ENCODE data around the gene ARPP19.
"Not testable (repeated sequence)": the region's sequence is repeated elsewhere in the genome, so short reads cannot be mapped to it uniquely, and the experiment has no call there.

Gene ARPP19

DNA sequence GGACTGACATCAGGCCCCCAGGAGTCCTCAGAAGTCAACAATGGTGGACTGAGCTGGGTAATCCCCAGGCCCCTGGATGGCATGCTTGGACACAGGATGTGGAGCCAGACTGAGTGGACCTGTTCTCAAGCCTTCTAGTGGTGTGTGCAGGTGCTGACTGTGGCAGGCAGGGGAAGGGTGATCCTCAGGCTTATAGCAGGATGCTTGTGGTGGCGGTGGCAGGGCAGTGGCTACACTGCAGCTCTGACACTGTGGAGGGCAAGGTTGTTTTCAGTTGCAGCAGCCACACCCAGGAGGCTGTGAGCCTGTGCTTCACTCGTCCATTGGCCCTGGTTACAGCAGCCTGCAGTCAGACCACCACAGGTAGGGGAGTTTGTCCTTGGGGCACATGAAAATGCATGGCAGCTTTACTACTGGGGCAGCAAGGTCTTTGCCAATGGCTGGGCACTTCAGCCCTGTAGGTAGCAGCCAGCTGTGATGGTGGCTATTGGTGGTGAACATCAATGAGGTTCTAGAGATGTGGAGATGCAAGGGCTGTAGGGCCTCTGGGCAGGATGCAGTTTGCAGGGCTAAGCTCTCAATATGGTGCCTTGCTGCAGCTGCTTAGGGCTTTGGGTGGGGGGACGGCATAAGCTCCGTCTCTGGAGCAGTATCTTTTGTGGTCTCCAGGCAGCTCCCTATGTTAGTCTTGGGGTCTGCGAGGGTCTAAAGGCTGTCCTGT is 22.6 kb downstream of the ARPP19 start:
- DNase-seq, result no peak

DNA sequence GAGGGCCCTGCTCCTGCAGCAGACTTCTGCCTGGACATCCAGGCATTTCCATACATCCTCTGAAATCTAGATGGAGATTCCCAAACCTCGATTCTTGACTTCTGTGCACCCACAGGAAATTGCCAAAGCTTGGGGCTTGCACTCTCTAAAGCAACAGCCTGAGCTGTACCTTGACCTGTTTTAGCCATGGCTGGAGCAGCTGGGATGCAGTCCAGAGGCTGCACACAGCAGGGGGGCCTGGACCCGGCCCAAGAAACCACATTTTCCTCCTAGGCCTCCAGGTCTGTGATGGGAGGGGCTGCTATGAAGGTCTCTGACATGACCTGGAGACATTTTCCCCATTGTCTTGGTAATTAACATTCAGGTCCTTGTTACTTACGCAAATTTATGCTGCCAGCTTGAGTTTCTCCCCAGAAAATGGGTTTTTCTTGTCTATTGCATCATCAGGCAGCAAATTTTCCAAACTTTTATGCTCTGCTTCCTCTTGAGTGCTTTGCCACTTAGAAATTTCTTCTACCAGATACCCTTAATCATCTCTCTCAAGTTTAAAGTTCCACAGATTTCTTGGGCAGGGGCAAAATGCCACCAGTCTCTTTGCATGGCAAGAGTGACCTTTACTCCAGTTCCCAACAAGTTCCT is 28.3 kb downstream of the ARPP19 start:
- DNase-seq, result no peak

GRCh38 chr15:52537459-52537858 is 31.4 kb downstream of the ARPP19 start:
- DNase-seq, result no peak

GRCh38 chr15:52532427-52532826 is 36.4 kb downstream of the ARPP19 start:
- DNase-seq, result no peak

DNA sequence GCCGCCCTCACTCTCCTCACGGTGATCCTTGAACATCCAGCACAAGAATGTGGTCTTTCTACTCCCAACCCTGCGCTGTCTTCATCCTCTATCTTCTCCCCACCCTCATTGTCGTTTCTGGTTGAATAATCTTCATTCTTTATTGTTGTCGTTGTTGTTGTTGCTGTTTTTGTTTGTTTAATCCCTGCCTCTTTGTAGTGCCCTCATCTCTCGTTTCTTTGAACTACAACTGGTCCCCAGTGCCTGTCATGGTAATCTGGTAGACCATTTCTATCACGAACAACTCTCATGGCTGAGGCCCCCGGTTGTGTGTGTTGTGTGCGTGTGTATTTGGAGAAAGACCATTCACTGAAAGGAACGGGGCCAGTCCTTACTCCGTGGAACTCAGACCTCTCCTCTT is 38.9 kb downstream of the ARPP19 start:
- no peak for DNase-seq

GRCh38 chr15:52529341-52529924 is 39.4 kb downstream of the ARPP19 start:
- DNase-seq, result no peak

DNA sequence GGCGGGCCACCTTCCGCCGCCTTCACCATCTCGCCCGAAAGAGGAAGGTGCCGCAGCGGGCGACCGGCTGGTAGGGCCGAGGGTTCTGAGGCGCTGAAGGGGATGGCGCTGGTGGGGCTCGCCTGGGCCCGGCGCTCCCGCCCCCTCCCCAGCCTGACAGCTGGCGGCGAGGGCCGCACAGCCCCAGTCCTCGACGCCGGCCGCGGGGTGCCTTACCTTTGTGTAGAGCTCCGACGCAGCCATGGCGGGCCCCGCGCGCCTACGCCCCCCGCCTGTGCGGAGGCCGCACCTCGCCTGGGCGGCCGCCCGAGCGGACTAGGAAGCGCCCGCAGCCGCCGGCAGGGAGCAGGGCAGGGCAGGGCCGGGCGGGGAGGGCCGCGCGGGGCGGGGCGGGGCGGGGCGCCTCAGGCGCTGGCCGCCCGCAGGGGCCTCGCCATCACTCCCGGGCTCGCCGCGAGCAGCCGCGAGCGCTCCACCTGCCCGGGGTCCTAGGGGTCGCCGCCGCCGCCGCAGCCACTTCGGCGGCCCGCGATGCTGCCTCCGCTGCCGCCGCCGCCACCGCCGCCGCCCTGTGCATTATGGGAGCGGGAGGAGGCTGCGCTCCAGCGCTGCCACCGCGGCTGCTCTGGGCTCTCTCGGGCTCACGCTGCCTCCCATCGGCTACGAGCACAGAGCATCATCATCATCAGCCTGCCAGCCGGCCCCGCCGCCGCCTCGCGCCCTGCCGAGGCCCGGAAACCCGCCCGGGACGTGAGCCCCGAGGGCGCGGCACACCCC is 40.1 kb downstream of the ARPP19 start, which contains the start of gene MYO5A:
Gene MYO5A (minus strand): TSS at position 317 of the 777 bp plus-strand sequence. CDS start 74 bp downstream, at position 243.
- DNase-seq, result peak; percentile 78

GRCh38 chr15:52527911-52528563 is 40.8 kb downstream of the ARPP19 start:
- DNase-seq, result peak; percentile 40

- no peak for DNase-seq
Measured at GRCh38 chr15:52527196-52527910, 41.5 kb downstream of the ARPP19 start.

- no peak for DNase-seq
Measured at GRCh38 chr15:52524223-52525136, 44.4 kb downstream of the ARPP19 start.

DNA sequence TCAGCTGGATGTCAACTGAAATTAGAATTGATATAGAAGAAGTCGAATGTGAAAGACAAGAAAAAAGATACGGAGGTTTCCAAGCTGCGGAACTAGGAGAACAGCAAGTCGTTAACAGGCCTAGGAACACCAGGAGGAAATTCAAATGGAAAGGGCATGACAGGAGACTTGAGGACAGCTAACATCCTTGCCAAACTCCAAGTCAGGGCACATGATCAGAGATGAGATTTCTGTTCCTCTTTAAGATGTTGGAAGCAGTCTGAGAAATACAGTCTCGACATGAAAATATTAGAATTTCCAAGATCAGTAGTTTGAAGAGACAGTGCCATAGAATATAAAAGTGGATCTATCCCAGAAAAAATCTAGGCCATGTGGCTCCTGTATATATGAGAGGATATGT is 45.2 kb downstream of the ARPP19 start:
- DNase-seq, result no peak

GRCh38 chr15:52523192-52523591 is 45.6 kb downstream of the ARPP19 start:
- no peak for DNase-seq

GRCh38 chr15:52521682-52522081 is 47.1 kb downstream of the ARPP19 start:
- DNase-seq, result no peak

DNA sequence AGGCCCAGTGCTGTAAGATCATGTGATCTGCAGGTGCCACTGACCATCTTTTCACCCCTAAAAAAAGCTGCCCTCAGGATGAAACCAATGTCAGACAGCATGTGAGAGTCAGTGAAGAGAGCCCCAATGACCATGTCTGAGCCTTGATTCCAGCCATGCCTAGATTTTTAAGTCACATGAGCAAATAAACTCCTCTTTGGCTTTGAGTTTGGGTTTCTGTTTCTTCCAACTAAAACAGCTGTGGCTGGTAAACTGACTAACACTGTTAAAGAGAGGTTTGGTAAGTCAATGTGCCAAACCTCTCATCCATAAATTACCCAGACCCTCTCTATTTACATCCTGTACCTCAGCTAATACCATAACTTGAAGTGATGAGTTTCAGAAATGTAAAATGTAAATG is 48.4 kb downstream of the ARPP19 start:
- no peak for DNase-seq

- no peak for DNase-seq
Measured at GRCh38 chr15:52518487-52519371, 50.1 kb downstream of the ARPP19 start.

DNA sequence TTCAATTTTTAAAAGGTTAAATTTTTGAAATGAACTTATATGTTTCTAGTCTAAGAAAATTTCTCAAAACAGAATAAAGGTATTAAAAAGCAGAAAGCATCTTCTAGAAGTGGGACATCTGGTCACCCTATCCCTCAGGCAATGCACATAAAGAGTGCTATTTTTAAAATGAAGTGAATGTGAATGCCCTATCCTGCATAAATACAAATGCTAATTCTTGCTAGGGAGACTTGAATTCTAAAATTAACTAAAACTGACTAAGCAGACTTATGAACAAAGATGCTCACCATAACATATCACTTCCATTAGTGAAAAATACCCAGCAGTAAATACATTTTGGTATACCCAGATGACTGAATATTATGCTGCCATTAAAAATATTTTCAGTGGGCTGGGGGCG is 51.8 kb downstream of the ARPP19 start:
- no peak for DNase-seq

DNA sequence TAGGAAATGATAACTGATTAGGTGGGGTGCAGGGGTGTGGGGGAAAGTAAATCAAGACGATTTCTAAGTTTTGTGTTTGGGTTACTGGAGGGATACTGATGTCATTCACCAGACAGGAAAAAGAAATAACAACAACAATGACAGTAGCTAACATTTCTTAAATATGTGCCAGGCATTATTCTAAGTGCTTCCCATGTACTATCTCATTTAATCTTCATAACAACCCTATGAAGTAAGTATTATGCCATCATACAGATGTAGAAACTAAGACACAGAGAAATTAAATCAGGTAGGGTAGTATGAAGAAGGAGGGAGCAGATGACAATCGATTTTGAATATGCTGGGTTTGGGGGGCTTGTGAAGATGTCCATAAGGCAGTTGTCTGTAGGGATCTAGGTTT is 53.5 kb downstream of the ARPP19 start:
- no peak for DNase-seq

- DNase-seq, result no peak
Measured at GRCh38 chr15:52514482-52514881, 54.3 kb downstream of the ARPP19 start.

DNA sequence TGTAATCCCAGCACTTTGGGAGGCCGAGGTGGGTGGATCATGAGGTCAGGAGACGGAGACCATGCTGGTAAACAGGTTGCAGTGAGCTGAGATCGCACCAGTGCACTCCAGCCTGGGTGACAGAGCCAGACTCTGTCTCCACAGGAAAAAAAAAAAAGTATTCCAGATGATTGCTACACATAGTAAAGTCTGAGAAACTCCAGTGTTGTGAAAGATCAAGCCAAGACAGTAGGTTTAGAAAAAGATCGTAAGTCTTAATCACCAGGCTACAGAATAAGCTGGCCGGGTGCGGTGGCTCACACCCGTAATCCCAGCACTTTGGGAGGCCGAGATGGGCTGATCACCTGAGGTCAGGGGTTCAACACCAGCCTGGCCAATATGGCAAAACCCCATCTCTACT is 56.0 kb downstream of the ARPP19 start:
- not testable (repeated sequence) for DNase-seq

DNA sequence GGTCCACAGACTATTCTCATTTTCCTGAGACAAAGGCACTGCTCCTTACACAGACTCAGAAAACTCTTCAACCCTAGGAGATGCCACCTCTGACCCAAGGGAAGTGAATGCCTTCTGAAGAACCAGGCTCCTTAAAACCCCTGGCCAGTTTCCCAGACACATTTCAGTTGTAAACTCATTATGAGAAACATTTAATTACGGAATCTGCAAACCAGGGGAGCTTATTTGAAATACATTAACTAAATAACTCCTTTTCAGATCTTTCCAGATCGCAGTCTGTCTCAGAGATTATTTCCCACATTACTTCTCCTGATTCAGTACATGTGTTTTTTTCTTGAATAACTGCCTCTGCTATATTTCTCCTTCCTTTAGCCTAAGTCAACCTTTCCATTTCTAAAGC is 57.7 kb downstream of the ARPP19 start:
- DNase-seq, result no peak

Data from NCI-H2171 (cell line).